GM12878 (cell line): ENCODE data around the gene MTIF2. TPM values are rescaled to one million over a fixed set of nuclear protein-coding genes. Genes with fewer than 3 reads are reported as not detected.

Experiments used
- ATAC-seq: fragments of 200-7000 bp; cut with Tn5 transposase; 3 replicates; pipeline ENCODE4 v1.9.1; 2020; ENCODE audit warnings: mild to moderate bottlenecking, moderate library complexity
- BruUV-seq: library from RNA; stranded (reverse); fragments of 400-500 nt; replicated peaks from 2 replicates; lab custom pipeline; 2021; lab: Mats Ljungman, UMichigan
- CTCF ChIA-PET: fragments of 300-600 bp; sonication (Branson Sonifier 250); formaldehyde crosslinking; extraction: SDS; loops from one replicate; lab custom pipeline; 2021; ENCODE audit warnings: inconsistent platforms; lab: Yijun Ruan, JAX
- POLR2A ChIA-PET: fragments of 350-600 bp; formaldehyde crosslinking; extraction: SDS; loops from one replicate; lab custom pipeline; 2021; ENCODE audit warnings: inconsistent platforms; lab: Charles Lee
- RAD21 ChIA-PET: fragments of 300-600 bp; sonication (Branson Sonifier 250); formaldehyde crosslinking; loops from one replicate; lab custom pipeline; 2023; ENCODE audit warnings: antibody characterized with exemption; ENCODE audit not compliant: unreplicated experiment; lab: Charles Lee
- SMC1A ChIA-PET: fragments of 300-600 bp; sonication (Branson Sonifier 250); formaldehyde crosslinking; loops from one replicate; lab custom pipeline; 2023; ENCODE audit not compliant: unreplicated experiment, uncharacterized antibody; lab: Charles Lee
- DNase-seq: peaks from one replicate; pipeline ENCODE4 v3.0.0-alpha.2; 2011; ENCODE audit warnings: low read depth, low spot score
- FAIRE-seq: peaks from 3 replicates; lab custom pipeline; 2011; peaks lifted over from hg19 to GRCh38; lab: Jason Lieb, UNC
- H2AFZ ChIP-seq: 2 replicates; pipeline ENCODE4 v1.6.0; 2011; ENCODE audit warnings: low read depth, low read length, control low read depth; ENCODE audit not compliant: control insufficient read depth
- H3K27ac ChIP-seq: 2 replicates; pipeline ENCODE4 v1.5.1; 2011; ENCODE audit warnings: control low read depth; ENCODE audit not compliant: control insufficient read depth, insufficient read depth
- H3K27me3 ChIP-seq, 2 experiments: replicated peaks in 1 of 2; 2 replicates each; pipeline versions ENCODE4 v1.6.0 to v1.6.1; 2011; ENCODE audit warnings: low read length in 1 of 2; ENCODE audit not compliant: control insufficient read depth in 2 of 2, insufficient read depth in 2 of 2
- H3K36me3 ChIP-seq, 2 experiments: 2 replicates each; pipeline ENCODE4 v1.5.1; 2011; ENCODE audit warnings: low read length in 1 of 2; ENCODE audit not compliant: control insufficient read depth in 2 of 2, insufficient read depth in 2 of 2
- H3K4me1 ChIP-seq: 2 replicates; pipeline ENCODE4 v1.6.1; 2011; ENCODE audit warnings: mild to moderate bottlenecking, low read length, moderate library complexity, mixed read lengths; ENCODE audit not compliant: control insufficient read depth, insufficient read depth
- H3K4me2 ChIP-seq: 2 replicates; pipeline ENCODE4 v1.6.0; 2011; ENCODE audit warnings: control low read depth; ENCODE audit not compliant: control insufficient read depth, insufficient read depth
- H3K4me3 ChIP-seq: fragments of 200-600 bp; sonication (generic); 2 replicates; pipeline ENCODE4 v1.5.1; 2016
- H3K79me2 ChIP-seq: 2 replicates; pipeline ENCODE4 v1.6.0; 2011; ENCODE audit warnings: low read length; ENCODE audit not compliant: control insufficient read depth, insufficient read depth
- H3K9ac ChIP-seq: 2 replicates; pipeline ENCODE4 v1.8.0; 2011; ENCODE audit warnings: low read length, control low read depth, mixed read lengths; ENCODE audit not compliant: control insufficient read depth, insufficient read depth
- H3K9me3 ChIP-seq: replicated peaks from 3 replicates; pipeline ENCODE4 v1.5.1; 2011; ENCODE audit warnings: mild to moderate bottlenecking, low read length; ENCODE audit not compliant: control insufficient read depth, insufficient read depth
- H4K20me1 ChIP-seq: 2 replicates; pipeline ENCODE4 v1.6.0; 2011; ENCODE audit not compliant: control insufficient read depth, insufficient read depth
- BCLAF1 ChIP-seq: fragments of 450-650 bp; IDR thresholded peaks from 2 replicates; pipeline ENCODE4 v1.6.1; 2017; ENCODE audit warnings: antibody characterized with exemption, mild to moderate bottlenecking, moderate library complexity
- CBX3 ChIP-seq: fragments of 200-600 bp; sonication (generic); IDR thresholded peaks from 2 replicates; pipeline ENCODE4 v1.6.1; 2016; ENCODE audit warnings: low read depth, borderline replicate concordance
- KDM1A ChIP-seq: fragments of 200-600 bp; sonication (generic); IDR thresholded peaks from 2 replicates; pipeline ENCODE4 v1.6.1; 2016; ENCODE audit warnings: borderline replicate concordance
- POU2F2 ChIP-seq: IDR thresholded peaks from 3 replicates; pipeline ENCODE4 v1.6.1; 2011; ENCODE audit warnings: low read depth, mild to moderate bottlenecking, low read length, borderline replicate concordance
- RFX5 ChIP-seq: IDR thresholded peaks from 2 replicates; pipeline ENCODE4 v1.6.1; 2011; ENCODE audit warnings: low read depth, low read length, improper control_type of control experiment
- SKIL ChIP-seq: fragments of 450-650 bp; IDR thresholded peaks from 2 replicates; pipeline ENCODE4 v1.6.1; 2017; ENCODE audit warnings: mild to moderate bottlenecking, low read depth, inconsistent platforms; ENCODE audit not compliant: poor library complexity, severe bottlenecking
- WGBS: methylation state at CpG from one replicate; pipeline ENCODE4 v1.1.6; 2016; ENCODE audit warnings: low lambda C conversion rate; ENCODE audit not compliant: insufficient replicate concordance, insufficient coverage; ENCODE audit errors: missing lambda C conversion rate; 5-methylcytosine and 5-hydroxymethylcytosine counted together
- in situ Hi-C: fragments of 300-500 bp; cut with MboI; formaldehyde crosslinking; loops from 9 replicates; pipeline ENCODE4 v1.14.3; 2018; ENCODE audit warnings: mixed read lengths
- intact Hi-C: fragments of 100-400 bp; cut with micrococcal nuclease; formaldehyde crosslinking; loops from one replicate; pipeline ENCODE4 v1.14.2; 2022; ENCODE audit not compliant: unreplicated experiment
- polyA plus RNA-seq, 11 experiments: library from polyadenylated mRNA; depleted of rRNA in 4 of 11; unstranded in 6 of 11; stranded (reverse) in 5 of 11; fragments of >200 nt; fragmentation: Nextera tagmentation in 4 of 11; fragmentation: Illumina TruSeq in 1 of 11; extraction: Ambion mirVana in 4 of 11; extraction: Trizol in 1 of 11; gene quantifications; 1 replicate in 1 of 11; 2 replicates in 10 of 11; pipeline versions ENCODE4 v1.2.1 to v1.2.3, GENCODE V29; 2011 to 2016; ENCODE audit warnings: inconsistent platforms in 2 of 11, missing spikeins in 2 of 11, low read depth in 1 of 11
- total RNA-seq, 4 experiments: library from RNA; depleted of rRNA in 3 of 4; stranded (reverse); fragments of >200 nt in 3 of 4; fragmentation: Illumina TruSeq in 1 of 4; extraction: Trizol in 1 of 4; gene quantifications; 2 replicates each; pipeline versions ENCODE4 v1.2.1 to v1.2.3, GENCODE V29; 2013 to 2021
- TF ChIP-seq, protein P1 (sequence below): IDR thresholded peaks from 2 replicates; pipeline ENCODE4 v1.6.1; 2012; ENCODE audit warnings: mild to moderate bottlenecking, low read depth, low read length
- TF ChIP-seq, protein P2 (sequence below): IDR thresholded peaks from 2 replicates; pipeline ENCODE4 v1.6.1; 2012; ENCODE audit warnings: low read depth, low read length, improper control_type of control experiment
- TF ChIP-seq, protein P3 (sequence below): IDR thresholded peaks from 2 replicates; pipeline ENCODE4 v1.6.1; 2012; ENCODE audit warnings: low read depth, low read length, improper control_type of control experiment

MTIF2 gene
- total and polyA plus RNA-seq, 10 of the 15 experiments (the other 5 are each of a cell fraction or from before 2014, with no cell fraction given), result 26.4 to 63.7 (median 40.0) TPM

- DNase-seq (peak; percentile 56), ATAC-seq (peak; percentile 99), FAIRE-seq (peak; percentile 90)
- ChIA-PET RAD21 (interaction anchor here (1.2 kb wide), 1 partner anchor 12 kb away, joined by 3 read pairs; no protein-coding TSS in a partner anchor), POLR2A (no interaction called here), SMC1A (interaction anchor here (0.8 to 2.1 kb wide), 3 partner anchors 12 to 22 kb away, joined by 3 to 9 read pairs (median 3); partner anchors contain the start of gene MTIF2), CTCF (interaction anchor here (1.3 kb wide), 1 partner anchor 14 kb away, joined by 3 read pairs; no protein-coding TSS in a partner anchor)
- Histone ChIP-seq H3K4me1 (peaks cover 4% of the 10 kb centered on the region; the same call in 1 of the 2 replicates), H2AFZ (peak overlapping the region; percentile 84), H3K9ac (peak overlapping the region; percentile 75), H3K79me2 (peaks cover 16% of the 10 kb centered on the region), H3K36me3 (no peaks in the 10 kb centered on the region; a peak in 1 of 4 replicates), H3K27me3 (no peaks in the 10 kb centered on the region), H3K27ac (peak overlapping the region; percentile 69), H3K4me3 (peak overlapping the region; percentile 77), H3K9me3 (no peaks in the 10 kb centered on the region), H3K4me2 (peak overlapping the region; percentile 76), H4K20me1 (no peaks in the 10 kb centered on the region)
- TSS peak; percentile 84 for BruUV-seq
- in situ Hi-C loops (no loop called here), intact Hi-C loops (loop anchor here (2.0 to 10.0 kb wide), 2 partner anchors 50 to 332 kb away; partner anchors contain the start of genes CLHC1, PPP4R3B and RPS27A)
- WGBS, result 4% methylated on average over 60 of the region's 60 CpGs
- TF ChIP-seq RFX5 (peak; percentile 25; the same call in 1 of the 2 replicates), BCLAF1 (no peak), KDM1A (no peak), POU2F2 (no peak; the same call in 1 of the 3 replicates), CBX3 (no peak), SKIL (no peak)
- TF ChIP-seq, protein P1, sequence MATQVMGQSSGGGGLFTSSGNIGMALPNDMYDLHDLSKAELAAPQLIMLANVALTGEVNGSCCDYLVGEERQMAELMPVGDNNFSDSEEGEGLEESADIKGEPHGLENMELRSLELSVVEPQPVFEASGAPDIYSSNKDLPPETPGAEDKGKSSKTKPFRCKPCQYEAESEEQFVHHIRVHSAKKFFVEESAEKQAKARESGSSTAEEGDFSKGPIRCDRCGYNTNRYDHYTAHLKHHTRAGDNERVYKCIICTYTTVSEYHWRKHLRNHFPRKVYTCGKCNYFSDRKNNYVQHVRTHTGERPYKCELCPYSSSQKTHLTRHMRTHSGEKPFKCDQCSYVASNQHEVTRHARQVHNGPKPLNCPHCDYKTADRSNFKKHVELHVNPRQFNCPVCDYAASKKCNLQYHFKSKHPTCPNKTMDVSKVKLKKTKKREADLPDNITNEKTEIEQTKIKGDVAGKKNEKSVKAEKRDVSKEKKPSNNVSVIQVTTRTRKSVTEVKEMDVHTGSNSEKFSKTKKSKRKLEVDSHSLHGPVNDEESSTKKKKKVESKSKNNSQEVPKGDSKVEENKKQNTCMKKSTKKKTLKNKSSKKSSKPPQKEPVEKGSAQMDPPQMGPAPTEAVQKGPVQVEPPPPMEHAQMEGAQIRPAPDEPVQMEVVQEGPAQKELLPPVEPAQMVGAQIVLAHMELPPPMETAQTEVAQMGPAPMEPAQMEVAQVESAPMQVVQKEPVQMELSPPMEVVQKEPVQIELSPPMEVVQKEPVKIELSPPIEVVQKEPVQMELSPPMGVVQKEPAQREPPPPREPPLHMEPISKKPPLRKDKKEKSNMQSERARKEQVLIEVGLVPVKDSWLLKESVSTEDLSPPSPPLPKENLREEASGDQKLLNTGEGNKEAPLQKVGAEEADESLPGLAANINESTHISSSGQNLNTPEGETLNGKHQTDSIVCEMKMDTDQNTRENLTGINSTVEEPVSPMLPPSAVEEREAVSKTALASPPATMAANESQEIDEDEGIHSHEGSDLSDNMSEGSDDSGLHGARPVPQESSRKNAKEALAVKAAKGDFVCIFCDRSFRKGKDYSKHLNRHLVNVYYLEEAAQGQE, result no peak
- TF ChIP-seq, protein P2, sequence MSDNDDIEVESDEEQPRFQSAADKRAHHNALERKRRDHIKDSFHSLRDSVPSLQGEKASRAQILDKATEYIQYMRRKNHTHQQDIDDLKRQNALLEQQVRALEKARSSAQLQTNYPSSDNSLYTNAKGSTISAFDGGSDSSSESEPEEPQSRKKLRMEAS, result peak; percentile 30; the same call in 1 of the 2 replicates
- TF ChIP-seq, protein P3, sequence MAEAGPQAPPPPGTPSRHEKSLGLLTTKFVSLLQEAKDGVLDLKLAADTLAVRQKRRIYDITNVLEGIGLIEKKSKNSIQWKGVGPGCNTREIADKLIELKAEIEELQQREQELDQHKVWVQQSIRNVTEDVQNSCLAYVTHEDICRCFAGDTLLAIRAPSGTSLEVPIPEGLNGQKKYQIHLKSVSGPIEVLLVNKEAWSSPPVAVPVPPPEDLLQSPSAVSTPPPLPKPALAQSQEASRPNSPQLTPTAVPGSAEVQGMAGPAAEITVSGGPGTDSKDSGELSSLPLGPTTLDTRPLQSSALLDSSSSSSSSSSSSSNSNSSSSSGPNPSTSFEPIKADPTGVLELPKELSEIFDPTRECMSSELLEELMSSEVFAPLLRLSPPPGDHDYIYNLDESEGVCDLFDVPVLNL, result no peak
Measured at GRCh38 chr2:55282110-55282917, 13.3 kb upstream of the MTIF2 start.
